ENCODE results near the gene NRAS.

The NRAS gene

DNA sequence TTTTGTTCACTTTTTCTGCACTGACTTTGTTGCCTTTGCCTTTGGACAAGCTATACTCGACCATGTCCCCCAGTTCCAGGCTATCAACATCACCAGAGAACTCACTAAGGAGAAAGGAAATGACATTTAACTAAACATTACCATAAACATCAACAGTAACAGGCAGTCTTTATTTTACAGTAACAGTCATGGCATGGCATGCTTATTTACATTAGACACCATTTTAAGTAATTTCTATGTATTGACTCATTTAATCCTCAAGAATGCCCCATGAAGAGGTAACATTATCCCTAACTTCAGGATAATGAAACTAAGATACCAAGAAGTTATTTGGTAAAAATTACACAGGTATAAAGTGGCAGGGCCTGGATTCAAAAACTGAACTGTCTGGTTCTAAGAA, 8.7 kb upstream of the NRAS start:
- no peak for DNase-seq (ENCODE audit: low spot score)

DNA sequence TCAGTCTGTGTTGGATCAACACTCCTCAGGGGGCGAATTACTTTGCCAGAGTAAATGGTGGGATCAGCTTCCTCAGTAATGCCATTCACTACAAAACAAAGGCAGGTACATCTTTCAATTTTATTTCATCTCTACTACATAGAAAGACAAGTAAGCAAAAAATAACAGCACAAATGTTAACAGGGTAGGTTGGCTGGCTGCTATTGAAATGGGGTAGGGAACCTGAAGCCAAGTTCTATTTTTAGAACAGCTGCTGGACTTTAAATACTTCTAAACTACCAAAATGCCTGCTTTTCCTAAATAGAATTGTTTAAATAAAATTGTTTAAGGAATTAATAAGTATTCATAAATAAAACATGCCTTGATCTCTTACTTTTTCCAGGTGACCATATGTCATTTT, 7.3 kb upstream of the NRAS start:
- no peak for DNase-seq (ENCODE audit: low spot score)

DNA sequence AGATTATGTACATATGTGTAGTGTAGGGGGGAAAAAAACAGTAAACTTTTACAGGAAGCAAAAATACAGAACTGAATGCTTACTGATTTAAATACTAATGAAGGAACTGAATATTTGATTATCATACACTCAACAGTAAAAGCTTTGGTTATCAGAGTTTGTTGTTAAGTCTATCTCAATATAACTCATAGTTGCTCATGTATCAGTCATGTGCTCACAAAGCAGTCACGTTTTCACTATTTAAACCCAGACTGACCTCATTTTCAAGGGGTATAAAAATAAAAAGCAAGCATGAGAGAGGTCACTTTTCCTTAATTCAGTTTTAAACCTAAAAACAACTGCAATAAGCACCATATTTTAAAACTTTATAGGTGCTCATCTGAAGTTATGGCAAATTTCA, 6.9 kb upstream of the NRAS start:
- no peak for DNase-seq (ENCODE audit: low spot score)

DNA sequence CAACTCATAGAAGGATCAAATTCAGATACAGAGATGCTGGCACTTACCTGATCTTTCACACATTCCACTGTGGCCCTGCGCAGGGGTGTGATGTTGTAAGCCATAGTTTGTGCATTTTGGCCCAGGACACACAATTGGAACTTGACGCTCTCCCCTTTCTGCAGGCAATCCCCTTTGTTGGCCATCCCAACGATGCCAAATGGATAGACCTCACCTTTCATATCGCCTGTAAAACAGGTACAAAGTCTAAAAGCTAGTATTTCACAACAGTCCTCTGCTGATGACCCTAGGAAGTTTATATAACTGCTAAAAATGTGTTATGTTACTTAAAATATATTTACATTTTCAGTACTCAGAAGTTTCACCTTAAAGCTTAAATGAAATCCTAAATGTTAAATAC, 3.9 kb upstream of the NRAS start:
- no peak for DNase-seq (ENCODE audit: low spot score)

DNA sequence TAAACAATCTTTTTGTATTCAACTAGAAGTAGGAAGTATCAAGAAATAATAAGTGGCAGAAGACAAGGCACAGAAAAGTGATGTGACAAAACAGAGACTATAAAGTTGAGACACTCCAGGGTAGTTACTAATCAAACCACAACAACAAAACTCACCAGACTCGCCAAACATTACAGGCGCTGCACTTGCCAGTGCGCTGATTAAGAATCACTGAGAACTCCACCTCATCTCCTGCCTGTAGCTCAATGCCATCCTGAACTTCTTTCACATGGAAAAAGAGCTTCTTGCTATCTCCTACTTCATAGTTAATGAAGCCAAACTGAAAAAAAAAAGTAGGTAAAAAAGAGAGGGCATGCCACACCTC, 2.8 kb upstream of the NRAS start:
- no peak for DNase-seq (ENCODE audit: low spot score)

DNA sequence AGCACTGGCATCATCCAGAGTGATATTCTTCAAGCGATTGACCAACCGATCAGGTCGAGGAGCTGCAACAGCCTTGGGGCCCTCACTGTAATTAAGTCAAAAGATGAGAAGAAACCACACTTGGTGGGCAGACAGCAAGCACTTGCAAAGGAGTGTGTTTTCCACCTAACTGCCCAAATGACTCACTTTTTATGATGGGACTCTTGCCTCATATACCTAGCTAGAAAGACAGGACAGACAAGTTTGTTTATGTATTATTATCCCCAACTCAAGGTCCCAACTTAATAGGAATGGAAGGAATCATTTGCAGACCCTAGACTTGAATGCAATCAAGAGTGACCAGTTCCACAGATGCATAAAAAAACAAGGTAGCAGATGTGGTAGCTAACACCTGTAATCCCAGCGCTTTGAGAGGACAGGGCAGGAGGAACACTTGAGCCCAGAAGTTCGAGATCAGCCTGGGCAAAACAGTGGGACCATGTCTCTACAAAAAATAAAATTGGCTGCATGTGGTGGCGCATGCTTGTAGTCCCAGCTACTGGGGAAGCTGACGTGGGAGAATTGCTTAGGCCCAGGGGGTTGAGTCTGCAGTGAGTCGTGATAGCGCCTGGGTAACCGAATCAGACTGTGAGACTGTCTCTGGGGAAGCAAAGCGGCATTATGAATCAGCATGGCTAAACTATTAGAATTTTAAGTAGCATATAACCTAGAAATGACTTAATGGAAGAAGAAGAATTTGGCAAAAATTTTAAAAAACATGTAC, 2.3 kb upstream of the NRAS start:
- no peak for DNase-seq (ENCODE audit: low spot score)

DNA sequence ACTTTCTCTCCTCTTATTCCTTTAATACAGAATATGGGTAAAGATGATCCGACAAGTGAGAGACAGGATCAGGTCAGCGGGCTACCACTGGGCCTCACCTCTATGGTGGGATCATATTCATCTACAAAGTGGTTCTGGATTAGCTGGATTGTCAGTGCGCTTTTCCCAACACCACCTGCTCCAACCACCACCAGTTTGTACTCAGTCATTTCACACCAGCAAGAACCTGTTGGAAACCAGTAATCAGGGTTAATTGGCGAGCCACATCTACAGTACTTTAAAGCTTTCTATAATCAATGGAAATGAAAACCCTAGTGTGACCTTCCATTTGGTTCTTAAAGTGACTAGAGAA, 643 bp downstream of the NRAS start:
- DNase-seq (ENCODE audit: low spot score) = no peak

DNA sequence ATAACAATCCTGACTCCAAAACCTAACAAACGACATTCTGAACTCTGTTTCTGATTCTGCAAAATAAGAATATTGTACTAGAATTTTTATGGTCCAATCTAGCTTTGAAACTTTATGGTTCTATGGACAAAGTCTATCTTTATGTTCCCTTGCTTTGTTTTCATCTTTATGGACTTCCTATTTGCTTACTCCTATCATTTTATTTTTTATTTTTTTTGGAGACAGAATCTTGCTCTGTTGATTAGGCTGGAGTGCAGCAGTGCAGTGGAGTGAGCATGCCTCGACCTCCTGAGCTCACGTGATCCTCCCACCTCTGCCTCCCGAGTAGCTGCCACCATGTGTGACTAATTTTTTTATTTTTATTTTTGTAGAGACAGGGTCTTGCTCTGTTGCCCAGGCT, 3.6 kb downstream of the NRAS start:
- DNase-seq (ENCODE audit: low spot score) = no peak

DNA sequence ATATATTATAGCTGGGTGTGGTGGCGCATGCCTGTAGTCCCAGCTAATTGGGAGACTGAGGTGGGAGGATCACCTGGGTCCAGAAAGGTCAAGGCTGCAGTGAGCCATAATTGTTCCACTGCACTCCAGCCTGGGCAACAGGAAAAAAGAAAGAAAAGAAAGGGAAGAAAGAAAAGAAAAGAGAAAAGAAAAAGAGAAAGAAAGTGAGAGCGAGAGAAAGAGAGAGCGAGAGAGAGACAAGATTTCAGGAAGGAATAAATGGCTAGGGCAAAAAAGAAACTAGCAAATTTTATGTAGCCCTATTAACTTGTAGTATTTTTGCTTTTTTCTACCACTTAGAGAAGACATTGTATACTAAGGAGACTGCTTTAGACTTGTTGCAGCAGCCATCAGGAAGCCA, 6.2 kb downstream of the NRAS start:
- DNase-seq (ENCODE audit: low spot score) = no peak

DNA sequence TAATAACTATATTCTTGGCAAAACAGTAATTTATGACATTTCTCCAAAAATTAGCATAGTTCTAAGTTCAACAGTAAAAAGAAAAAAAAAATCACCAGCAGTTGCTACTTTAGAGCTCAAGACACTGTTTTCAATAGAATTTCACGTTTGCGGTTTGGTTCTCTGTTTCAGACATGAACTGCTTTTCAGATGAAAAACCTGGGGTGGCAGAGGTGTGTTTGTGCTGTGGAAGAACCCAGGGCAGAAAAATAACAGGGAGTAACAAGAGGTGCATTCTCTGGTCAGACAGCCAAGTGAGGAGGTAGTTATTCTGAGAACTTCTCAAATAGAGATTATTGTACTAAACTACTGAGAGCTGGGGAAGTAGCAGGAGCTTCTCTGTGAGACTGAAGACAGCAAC, 9.0 kb downstream of the NRAS start:
- no peak for DNase-seq (ENCODE audit: low spot score)

DNA sequence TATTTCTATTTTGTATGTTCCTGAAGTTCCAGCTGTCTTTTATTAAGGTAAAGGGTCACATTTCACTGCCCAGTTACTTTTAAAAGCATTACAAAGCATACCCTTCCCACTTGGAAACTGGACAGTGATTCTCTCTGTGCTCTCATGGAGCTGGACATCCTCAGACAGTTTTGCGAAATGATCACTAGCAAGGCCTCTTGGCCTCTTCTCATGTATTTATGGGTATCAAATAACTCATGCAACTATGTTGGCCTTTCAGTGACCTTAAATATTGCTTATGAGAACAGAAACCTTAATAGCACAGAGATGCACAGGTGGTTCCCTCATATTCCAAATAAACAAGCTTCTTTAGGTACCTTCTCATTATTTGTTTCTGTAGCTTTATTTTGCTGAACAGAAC, 13.3 kb downstream of the NRAS start:
- DNase-seq (ENCODE audit: low spot score) = no peak

DNA sequence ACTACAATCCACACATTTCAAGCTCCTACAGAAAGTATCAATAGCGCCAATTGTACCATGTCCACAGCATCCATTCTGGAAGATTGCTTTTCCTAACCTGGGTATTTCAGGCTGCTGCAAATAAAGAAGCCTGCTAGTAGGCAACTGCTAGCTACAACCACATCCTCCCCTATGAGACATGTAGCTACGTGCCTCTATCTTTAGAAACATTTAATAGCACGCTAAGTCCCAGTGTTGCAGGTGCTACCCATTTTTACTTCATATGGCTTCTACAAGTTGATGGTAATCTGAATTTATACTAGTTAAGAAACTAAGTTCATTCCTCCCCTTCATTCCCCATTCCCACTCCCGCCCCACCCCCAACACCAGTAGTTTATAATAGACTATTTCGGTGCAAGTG, 13.8 kb downstream of the NRAS start:
- no peak for DNase-seq (ENCODE audit: low spot score)

DNA sequence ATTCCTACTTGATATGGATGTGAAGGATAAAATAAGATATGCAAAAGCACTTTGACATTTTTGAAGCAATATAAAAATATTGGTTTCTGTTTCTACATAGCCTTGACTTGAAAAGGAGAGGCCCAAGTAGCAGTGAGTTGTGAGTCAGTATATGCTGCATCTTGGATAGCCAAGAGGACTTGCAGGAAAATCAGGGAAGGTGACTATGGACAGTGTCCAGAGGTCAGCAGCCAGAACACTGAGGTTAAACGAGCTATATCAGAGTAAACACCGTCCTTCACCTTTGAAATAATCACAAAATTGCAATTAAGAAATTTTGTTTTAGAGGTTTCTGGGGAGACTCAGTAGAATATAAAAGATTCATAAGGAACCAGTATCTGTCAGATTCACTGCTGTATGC, 14.6 kb downstream of the NRAS start:
- DNase-seq (ENCODE audit: low spot score) = no peak

DNA sequence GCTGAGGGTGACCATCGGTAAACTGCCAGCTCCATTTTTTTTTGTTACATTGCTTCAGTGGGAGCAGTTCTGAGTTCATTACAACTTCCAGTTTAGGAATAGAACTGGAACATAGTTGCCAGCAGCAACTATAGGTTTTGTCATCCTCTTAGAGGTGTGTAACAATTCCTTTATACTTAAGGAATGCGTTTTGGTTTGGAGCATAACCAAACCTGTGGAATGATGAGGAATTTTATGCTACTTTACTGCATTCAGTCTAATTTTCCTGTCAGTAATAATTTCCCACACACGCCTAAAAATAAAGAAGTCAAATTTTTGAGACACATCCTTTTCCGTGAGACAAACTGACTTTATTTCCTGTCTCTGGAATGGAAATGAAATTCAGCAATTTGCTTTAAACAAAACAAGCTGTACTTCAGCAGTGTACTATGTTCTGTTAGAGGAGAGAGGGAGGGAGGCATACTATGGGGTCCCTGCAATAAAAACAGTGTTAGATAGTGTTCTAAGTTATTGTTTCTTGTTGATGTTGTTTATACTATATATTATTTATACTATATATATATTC, 16.5 kb downstream of the NRAS start:
- DNase-seq (ENCODE audit: low spot score) = no peak

DNA sequence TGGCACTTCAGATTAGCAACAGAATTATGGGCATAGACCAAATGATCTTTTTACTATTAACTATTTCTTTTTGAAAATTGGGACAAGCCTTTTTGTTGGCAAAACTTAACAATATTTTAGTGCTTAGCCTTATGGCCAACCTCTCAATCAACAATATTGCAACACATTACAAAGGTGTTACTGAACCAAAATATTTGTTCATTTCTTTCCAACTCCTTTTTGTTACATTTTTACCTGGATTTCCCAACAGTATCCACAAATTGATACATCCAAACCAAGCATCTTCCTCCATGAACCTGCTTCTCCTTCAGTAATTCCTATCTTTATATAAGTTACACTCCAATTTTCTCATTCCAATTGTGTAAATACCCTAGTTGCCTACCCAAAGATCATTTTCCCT, 19.8 kb downstream of the NRAS start:
- no peak for DNase-seq (ENCODE audit: low spot score)

DNA sequence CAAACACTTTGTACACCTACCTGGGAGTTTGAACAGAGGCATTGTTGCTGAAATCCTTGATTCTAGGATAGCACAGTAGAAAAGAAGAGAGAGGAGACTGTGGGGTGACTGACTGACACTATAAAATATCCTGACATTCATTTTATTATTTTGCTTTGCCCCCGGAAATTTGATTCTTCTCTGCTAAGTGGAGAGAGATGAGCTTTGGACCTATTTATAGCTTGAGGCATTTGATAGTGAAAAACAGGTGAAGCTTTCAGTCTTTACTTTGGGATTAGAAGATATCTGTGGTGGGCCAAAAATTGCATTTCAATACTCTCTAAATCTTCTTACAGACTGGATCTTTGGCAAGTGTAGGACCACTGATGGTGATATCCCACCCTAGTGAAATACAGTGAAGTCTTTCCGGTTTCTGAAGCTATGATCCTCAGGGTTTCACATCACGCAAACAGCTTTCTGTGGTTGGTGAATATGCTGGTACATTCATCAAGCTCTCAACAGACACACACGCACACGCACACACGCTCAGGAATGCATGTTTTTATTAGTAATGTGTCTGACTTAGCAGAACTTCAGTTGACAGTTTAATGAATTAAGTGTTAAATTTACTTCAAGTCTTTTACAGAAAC, 21.0 kb downstream of the NRAS start, which contains the start of gene AMPD1:
TSS of gene AMPD1 (minus strand) at position 117 of the 629 bp plus-strand sequence. CDS start at position 42, 75 bp downstream.
- DNase-seq (ENCODE audit: low spot score) = no peak

DNA sequence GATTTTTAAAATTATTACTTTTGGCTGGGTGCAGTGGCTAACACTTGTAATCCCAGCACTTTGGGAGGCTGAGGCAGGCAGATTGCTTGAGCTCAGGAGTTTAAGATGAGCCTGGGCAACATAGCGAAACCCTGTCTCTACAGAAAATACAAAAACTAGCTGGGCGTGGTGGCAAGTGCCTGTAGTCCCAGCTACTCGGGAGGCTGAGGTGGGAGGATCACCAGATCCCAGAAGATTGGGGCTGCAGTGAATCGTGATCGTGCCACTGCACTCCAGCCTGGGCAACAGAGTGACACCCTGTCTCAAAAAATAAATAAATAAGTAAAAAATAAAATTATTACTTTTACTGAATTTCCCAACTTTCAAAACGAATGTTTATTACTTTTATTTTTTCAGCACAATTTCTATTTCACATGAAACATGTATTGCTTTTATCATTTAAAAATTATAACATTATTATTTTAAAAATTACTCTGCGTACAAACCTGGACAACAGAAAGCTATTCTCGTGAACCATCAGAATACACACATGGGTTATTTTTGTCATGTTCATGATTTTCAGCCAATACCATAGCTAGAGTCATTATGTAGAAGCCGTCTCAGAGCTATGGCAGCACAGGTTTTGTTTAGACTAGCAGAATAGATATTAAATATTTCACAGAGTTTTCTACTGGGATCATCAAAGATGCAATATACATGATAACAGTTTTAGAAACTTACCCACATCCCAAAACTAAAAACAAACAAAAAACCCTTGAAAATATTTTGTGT, 21.8 kb downstream of the NRAS start:
- no peak for DNase-seq (ENCODE audit: low spot score)

DNA sequence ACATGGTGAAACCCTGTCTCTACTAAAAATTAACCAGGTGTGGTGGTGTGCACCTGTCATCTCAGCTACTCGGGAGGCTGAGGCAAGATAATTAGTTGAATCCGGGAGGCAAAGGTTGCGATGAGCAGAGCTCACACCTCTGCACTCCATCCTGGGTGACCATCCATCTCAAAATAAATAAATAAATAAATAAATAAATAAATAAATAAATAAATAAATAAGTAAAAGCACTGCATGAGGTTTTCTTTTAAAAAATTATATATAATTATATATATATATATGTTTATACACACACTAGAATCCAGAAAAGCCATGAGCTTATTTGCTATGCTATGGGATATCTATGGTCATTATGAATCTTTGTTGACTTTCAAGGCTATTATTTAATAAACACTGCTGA, 23.6 kb downstream of the NRAS start:
- no peak for DNase-seq (ENCODE audit: low spot score)

DNA sequence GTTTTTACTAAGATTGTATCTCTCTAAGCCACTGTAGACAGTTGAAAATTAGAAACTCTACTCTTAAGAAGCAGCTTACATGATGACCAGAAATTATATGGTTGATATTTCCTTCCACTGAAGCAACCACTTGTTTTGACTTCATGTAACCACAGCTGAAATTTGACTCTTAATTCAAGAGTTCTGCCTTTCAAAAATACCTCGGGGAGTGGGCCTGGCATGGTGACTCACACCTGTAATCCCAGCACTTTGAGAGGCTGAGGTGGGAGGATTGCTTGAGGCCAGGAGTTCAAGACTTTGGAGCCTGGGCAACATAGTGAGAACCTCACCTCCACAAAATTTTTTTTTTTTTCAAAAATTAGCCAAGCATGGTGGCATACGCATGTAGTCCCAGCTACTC, 25.5 kb downstream of the NRAS start:
- DNase-seq (ENCODE audit: low spot score) = no peak

DNA sequence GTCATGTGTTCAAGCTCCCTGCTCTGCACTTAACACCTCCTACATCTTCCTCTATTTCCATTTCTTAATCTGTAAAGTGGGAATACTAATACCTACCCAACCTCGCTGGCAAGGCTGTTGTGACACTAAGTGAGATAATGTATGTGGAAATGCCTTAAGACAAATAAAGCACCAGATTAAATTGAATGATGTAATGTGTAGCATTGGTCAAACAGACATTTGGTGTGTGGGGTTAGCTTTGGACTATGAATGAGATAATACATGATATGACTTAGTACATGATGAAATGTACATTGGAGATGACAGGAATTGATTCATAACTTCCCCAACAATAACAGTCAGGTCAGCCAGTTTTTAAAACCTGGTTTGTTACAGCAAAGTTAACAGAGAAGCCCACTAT, 26.4 kb downstream of the NRAS start:
- no peak for DNase-seq (ENCODE audit: low spot score)

DNA sequence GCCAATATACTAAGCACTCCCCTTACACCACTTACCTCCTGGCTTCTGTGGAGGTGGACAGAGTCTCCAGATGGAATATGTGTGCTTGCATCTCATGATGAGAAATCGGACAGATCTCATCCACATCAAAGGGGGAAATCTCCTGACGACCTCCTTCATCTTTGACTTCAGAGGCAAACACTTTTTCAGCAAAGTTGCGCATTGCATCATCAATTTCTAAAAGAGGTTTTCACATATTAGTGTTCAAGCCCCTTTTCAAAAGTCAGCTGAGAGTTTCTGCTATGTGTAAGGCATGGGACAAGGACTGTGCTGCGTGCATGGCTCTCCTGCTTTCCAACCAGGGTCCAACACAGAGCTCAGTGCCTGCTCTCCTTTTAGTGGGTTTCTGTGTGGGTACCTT, 28.0 kb downstream of the NRAS start:
- DNase-seq (ENCODE audit: low spot score) = no peak

DNA sequence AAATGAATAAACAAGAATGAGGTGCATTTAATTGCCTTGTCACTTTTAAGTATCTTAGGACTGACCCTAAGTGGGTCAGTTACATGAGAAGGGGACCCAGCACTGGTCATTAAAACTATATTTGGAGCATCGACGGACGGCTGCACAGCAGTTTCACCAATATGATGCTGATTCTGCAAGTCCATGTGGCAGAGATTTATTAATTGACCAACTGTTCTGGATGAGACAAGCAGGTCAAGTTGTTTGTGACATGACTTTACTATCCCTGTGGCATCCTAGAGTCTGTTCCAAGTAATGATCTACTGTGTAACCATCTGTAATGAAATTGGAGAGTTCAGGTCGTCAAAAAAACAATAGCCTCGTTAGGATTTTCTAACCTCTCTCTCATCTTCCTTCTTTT, 30.7 kb downstream of the NRAS start:
- no peak for DNase-seq (ENCODE audit: low spot score)

DNA sequence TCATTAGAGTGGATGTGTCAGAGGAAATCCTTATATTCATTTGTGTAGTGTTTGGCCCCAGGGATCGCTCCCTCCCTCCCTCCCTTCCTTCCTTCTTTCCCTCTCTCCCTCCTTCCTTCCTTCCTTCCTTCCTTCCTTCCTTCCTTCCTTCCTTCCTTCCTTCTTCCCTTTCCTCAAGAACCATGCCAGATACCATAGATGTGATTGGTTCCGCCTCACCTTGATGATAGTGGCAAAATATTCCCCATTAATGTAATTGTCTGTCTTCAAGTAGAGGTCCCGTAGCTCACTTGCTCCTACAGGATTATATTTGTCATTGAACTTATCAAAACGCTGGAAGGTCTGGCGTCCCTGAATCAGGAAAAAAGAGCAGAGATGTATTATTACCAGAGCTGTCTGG, 38.9 kb downstream of the NRAS start:
- no peak for DNase-seq (ENCODE audit: low spot score)
